Endothelial cell of umbilical vein (primary cell): ENCODE data around the gene PROC. TPM values are rescaled to one million over a fixed set of nuclear protein-coding genes. Genes with fewer than 3 reads are reported as not detected.

Source experiments
- BruUV-seq: library from RNA; stranded (reverse); fragments of 400-500 nt; replicated peaks from 2 replicates; lab custom pipeline; 2021; lab: Mats Ljungman, UMichigan
- CTCF ChIA-PET: fragments of 300-600, 350-600 bp; sonication (Branson Sonifier 250); formaldehyde crosslinking; loops from one replicate; lab custom pipeline; 2021; ENCODE audit warnings: antibody characterized with exemption, inconsistent platforms; lab: Charles Lee
- POLR2A ChIA-PET: fragments of 300-600, 350-600 bp; sonication (Branson Sonifier 250); formaldehyde crosslinking; loops from one replicate; lab custom pipeline; 2021; ENCODE audit warnings: antibody characterized with exemption, inconsistent platforms; lab: Charles Lee
- DNase-seq: peaks from one replicate; pipeline ENCODE4 v3.0.0-alpha.2; 2011; ENCODE audit warnings: low read depth, low spot score
- FAIRE-seq: peaks from 2 replicates; lab custom pipeline; 2011; peaks lifted over from hg19 to GRCh38; lab: Jason Lieb, UNC
- H2AFZ ChIP-seq: 2 replicates; pipeline ENCODE4 v1.6.0; 2012; ENCODE audit warnings: low read depth, low read length, control low read depth, inconsistent platforms
- H3K27ac ChIP-seq: 2 replicates; pipeline ENCODE4 v1.5.1; 2011; ENCODE audit warnings: low read depth, mild to moderate bottlenecking, control low read depth, low read length, moderate library complexity; ENCODE audit not compliant: insufficient read depth
- H3K27me3 ChIP-seq, 2 experiments: 2 replicates each; pipeline versions ENCODE4 v1.6.0 to v1.6.1; 2011; ENCODE audit warnings: low read length in 2 of 2, mixed read lengths in 1 of 2; ENCODE audit not compliant: control insufficient read depth in 2 of 2, insufficient read depth in 2 of 2
- H3K36me3 ChIP-seq, 2 experiments: 2 replicates in 1 of 2; 3 replicates in 1 of 2; pipeline ENCODE4 v1.5.1; 2011; ENCODE audit warnings: low read length in 2 of 2, mild to moderate bottlenecking in 1 of 2, moderate library complexity in 1 of 2; ENCODE audit not compliant: control insufficient read depth in 2 of 2, insufficient read depth in 2 of 2; ENCODE audit errors: extremely low read depth in 1 of 2
- H3K4me1 ChIP-seq: 3 replicates; pipeline ENCODE4 v1.5.1; 2011; ENCODE audit warnings: mild to moderate bottlenecking, low read length; ENCODE audit not compliant: control insufficient read depth, insufficient read depth; ENCODE audit errors: extremely low read depth
- H3K4me2 ChIP-seq: 2 replicates; pipeline ENCODE4 v1.6.1; 2011; ENCODE audit warnings: low read length, control low read depth, mixed read lengths; ENCODE audit not compliant: insufficient read depth
- H3K4me3 ChIP-seq, 3 experiments: fragments of 200-600 bp in 1 of 3; sonication (generic), shearing (Covaris generic) in 1 of 3; replicated peaks in 1 of 3; 2 replicates each; pipeline ENCODE4 v1.5.1; 2011 to 2016; ENCODE audit warnings: control low read depth in 3 of 3, low read length in 3 of 3, mild to moderate bottlenecking in 2 of 3, inconsistent platforms in 1 of 3, low read depth in 1 of 3, moderate library complexity in 1 of 3; ENCODE audit not compliant: insufficient read depth in 1 of 3
- H3K79me2 ChIP-seq: 2 replicates; pipeline ENCODE4 v1.6.0; 2012; ENCODE audit warnings: low read length, inconsistent platforms; ENCODE audit not compliant: control insufficient read depth, insufficient read depth
- H3K9ac ChIP-seq: replicated peaks from 2 replicates; pipeline ENCODE3; 2011; ENCODE audit warnings: low read length, control low read depth; ENCODE audit not compliant: insufficient read depth; ENCODE audit errors: extremely low read depth
- H3K9me1 ChIP-seq: replicated peaks from 3 replicates; pipeline ENCODE4 v1.6.0; 2011; ENCODE audit warnings: mild to moderate bottlenecking, low read length; ENCODE audit not compliant: control insufficient read depth, insufficient read depth; ENCODE audit errors: extremely low read depth
- H3K9me3 ChIP-seq: replicated peaks from 2 replicates; pipeline ENCODE4 v1.5.1; 2012; ENCODE audit warnings: low read length, inconsistent platforms; ENCODE audit not compliant: control insufficient read depth, insufficient read depth
- H4K20me1 ChIP-seq: replicated peaks from 2 replicates; pipeline ENCODE3; 2011; ENCODE audit warnings: mild to moderate bottlenecking, low read length; ENCODE audit not compliant: control insufficient read depth, insufficient read depth; ENCODE audit errors: extremely low read depth
- EZH2 ChIP-seq: IDR thresholded peaks from 2 replicates; pipeline ENCODE4 v1.6.1; 2012; ENCODE audit warnings: borderline replicate concordance, low read depth, mild to moderate bottlenecking, moderate library complexity, low read length, inconsistent platforms; ENCODE audit not compliant: severe bottlenecking
- FOS ChIP-seq: IDR thresholded peaks from 2 replicates; pipeline ENCODE4 v1.6.1; 2011; ENCODE audit warnings: mild to moderate bottlenecking, low read length, moderate library complexity, borderline replicate concordance; ENCODE audit not compliant: insufficient read depth
- GATA2 ChIP-seq: IDR thresholded peaks from 2 replicates; pipeline ENCODE4 v1.7.0; 2011; ENCODE audit warnings: low read depth, mild to moderate bottlenecking, moderate library complexity, mixed read lengths, low read length; ENCODE audit not compliant: insufficient read length, insufficient read depth
- JUN ChIP-seq: IDR thresholded peaks from 2 replicates; pipeline ENCODE4 v1.6.1; 2011; ENCODE audit warnings: borderline replicate concordance, low read depth; ENCODE audit not compliant: insufficient read length, insufficient read depth
- MYC ChIP-seq: IDR thresholded peaks from one replicate; pipeline ENCODE4 v1.6.1; 2011; ENCODE audit warnings: mild to moderate bottlenecking, low read depth, low read length
- POLR2A ChIP-seq: IDR thresholded peaks from 2 replicates; pipeline ENCODE4 v1.6.1; 2012; ENCODE audit warnings: low read depth, mild to moderate bottlenecking, control low read depth, low read length
- POLR2AphosphoS5 ChIP-seq: IDR thresholded peaks from 2 replicates; pipeline ENCODE4 v1.6.1; 2012; ENCODE audit warnings: low read depth, mild to moderate bottlenecking, control low read depth, low read length, moderate library complexity; ENCODE audit not compliant: insufficient read depth
- dilution Hi-C: fragments of 300-500 bp; cut with MboI; formaldehyde crosslinking; loops from one replicate; pipeline ENCODE4 v1.15.0; 2019; ENCODE audit warnings: low sequenced_read_pairs; ENCODE audit not compliant: extremely low pct_ligation_motif_present
- intact Hi-C: fragments of 100-400 bp; cut with micrococcal nuclease; formaldehyde crosslinking; loops from one replicate; pipeline ENCODE4 v1.10.0; 2022
- polyA plus RNA-seq, 4 experiments: library from polyadenylated mRNA; depleted of rRNA in 3 of 4; stranded (reverse) in 3 of 4; unstranded in 1 of 4; fragments of >200 nt; gene quantifications; 2 replicates each; pipeline versions ENCODE4 v1.2.1 to v1.2.3, GENCODE V29; 2011 to 2012; ENCODE audit warnings: missing spikeins in 1 of 4
- total RNA-seq: library from RNA; stranded (reverse); gene quantifications from 2 replicates; pipeline ENCODE4 v1.2.3, GENCODE V29; 2021
- TF ChIP-seq, protein P1 (sequence below): IDR thresholded peaks from 2 replicates; pipeline ENCODE4 v1.6.1; 2011; ENCODE audit not compliant: insufficient read depth, insufficient read length
- TF ChIP-seq, protein P2 (sequence below), 2 donors: IDR thresholded peaks; 1 replicate in 1 of 2; 2 replicates in 1 of 2; pipeline ENCODE4 v1.5.1; 2011; ENCODE audit warnings: low read length in 2 of 2, mild to moderate bottlenecking in 2 of 2, moderate library complexity in 2 of 2, control low read depth in 1 of 2, inconsistent platforms in 1 of 2, low read depth in 1 of 2; ENCODE audit not compliant: insufficient read depth in 1 of 2; ENCODE audit errors: extremely low read depth in 1 of 2

Gene PROC
- total and polyA plus RNA-seq, 2 donors (not counting 3 experiments of a cell fraction or from before 2014, with no cell fraction given) = not detected

DNA sequence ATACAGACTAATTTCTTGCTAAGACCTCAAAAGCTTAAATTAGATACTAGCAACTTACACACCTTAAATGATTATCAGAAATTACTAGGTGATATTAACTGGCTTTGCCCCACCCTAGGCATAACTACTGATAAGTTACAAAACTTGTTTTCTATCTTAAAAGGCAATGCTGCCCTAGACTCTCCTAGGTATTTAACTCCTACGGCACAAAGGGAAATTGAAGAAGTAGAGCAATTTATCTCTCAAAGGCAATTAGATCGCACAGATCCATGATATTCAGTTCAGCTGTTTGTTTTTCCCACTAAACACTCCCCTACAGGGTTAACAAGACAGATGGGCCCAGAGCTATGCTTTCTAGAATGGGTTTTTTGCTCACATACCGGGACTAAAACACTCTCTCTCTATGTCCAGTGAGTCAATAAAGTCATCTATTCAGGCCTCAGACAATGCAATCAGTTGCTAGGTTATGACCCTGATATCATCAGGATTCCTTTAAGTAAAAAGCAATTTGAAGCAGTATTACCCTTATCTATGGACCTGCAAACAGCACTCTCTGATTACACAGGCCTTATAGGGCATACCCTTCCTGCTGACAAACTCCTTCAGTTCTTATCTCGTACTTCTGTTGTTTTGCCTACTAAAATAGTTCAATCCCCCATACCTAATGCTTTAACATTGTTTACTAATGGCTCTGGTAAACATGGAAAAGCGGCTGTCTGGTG is 44.7 kb upstream of the PROC start:
- H3K79me2 ChIP-seq = peaks cover 61% of the 10 kb centered on the region
- no peaks in the 10 kb centered on the region for H3K4me1 ChIP-seq
- dilution Hi-C loops = no loop called here
- DNase-seq (no peak), FAIRE-seq (no peak)
- H3K9ac ChIP-seq = no peak overlapping the region
- H3K4me3 ChIP-seq = no peak overlapping the region
- no peaks in the 10 kb centered on the region for H4K20me1 ChIP-seq
- H2AFZ ChIP-seq = no peak overlapping the region
- POLR2A ChIA-PET = no interaction called here
- H3K4me2 ChIP-seq = no peak overlapping the region
- CTCF ChIA-PET = interaction anchor here (1.0 kb wide), 1 partner anchor 11 kb away, joined by 3 read pairs; no protein-coding TSS in a partner anchor
- H3K9me3 ChIP-seq = no peaks in the 10 kb centered on the region
- H3K27ac ChIP-seq = no peak overlapping the region
- BruUV-seq = no TSS peak
- intact Hi-C loops = no loop called here
- no peak for TF ChIP-seq POLR2AphosphoS5
- TF ChIP-seq FOS = no peak
- TF ChIP-seq POLR2A = no peak
- TF ChIP-seq, protein P1, sequence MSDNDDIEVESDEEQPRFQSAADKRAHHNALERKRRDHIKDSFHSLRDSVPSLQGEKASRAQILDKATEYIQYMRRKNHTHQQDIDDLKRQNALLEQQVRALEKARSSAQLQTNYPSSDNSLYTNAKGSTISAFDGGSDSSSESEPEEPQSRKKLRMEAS = no peak
- no peak for TF ChIP-seq GATA2
- TF ChIP-seq JUN = no peak
- no peak for TF ChIP-seq MYC
- TF ChIP-seq EZH2 = no peak
- TF ChIP-seq, protein P2, sequence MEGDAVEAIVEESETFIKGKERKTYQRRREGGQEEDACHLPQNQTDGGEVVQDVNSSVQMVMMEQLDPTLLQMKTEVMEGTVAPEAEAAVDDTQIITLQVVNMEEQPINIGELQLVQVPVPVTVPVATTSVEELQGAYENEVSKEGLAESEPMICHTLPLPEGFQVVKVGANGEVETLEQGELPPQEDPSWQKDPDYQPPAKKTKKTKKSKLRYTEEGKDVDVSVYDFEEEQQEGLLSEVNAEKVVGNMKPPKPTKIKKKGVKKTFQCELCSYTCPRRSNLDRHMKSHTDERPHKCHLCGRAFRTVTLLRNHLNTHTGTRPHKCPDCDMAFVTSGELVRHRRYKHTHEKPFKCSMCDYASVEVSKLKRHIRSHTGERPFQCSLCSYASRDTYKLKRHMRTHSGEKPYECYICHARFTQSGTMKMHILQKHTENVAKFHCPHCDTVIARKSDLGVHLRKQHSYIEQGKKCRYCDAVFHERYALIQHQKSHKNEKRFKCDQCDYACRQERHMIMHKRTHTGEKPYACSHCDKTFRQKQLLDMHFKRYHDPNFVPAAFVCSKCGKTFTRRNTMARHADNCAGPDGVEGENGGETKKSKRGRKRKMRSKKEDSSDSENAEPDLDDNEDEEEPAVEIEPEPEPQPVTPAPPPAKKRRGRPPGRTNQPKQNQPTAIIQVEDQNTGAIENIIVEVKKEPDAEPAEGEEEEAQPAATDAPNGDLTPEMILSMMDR (IDR thresholded peaks at IDR 0.05; ENCODE audit: extremely low read depth in 1 of 2, insufficient read depth in 1 of 2, low read depth in 1 of 2, low read length in 2 of 2) = no peak
- H3K36me3 ChIP-seq = no peaks in the 10 kb centered on the region
- H3K9me1 ChIP-seq = no peaks in the 10 kb centered on the region
- H3K27me3 ChIP-seq = no peaks in the 10 kb centered on the region
